Neural progenitor cell (in vitro differentiated cells): ENCODE data around the gene LMNB1.
"Not testable (repeated sequence)": the region's sequence is repeated elsewhere in the genome, so short reads cannot be mapped to it uniquely, and the experiment has no call there.

Experiments
- CTCF ChIP-seq: fragments of 200-600 bp; sonication (generic); IDR thresholded peaks from 2 replicates; pipeline ENCODE4 v1.5.1; 2017; ENCODE audit warnings: antibody characterized with exemption, mild to moderate bottlenecking
- EZH2 ChIP-seq: fragments of 200-600 bp; sonication (generic); IDR thresholded peaks from 2 replicates; pipeline ENCODE4 v1.6.1; 2017; ENCODE audit warnings: antibody characterized with exemption, mild to moderate bottlenecking, moderate library complexity

DNA sequence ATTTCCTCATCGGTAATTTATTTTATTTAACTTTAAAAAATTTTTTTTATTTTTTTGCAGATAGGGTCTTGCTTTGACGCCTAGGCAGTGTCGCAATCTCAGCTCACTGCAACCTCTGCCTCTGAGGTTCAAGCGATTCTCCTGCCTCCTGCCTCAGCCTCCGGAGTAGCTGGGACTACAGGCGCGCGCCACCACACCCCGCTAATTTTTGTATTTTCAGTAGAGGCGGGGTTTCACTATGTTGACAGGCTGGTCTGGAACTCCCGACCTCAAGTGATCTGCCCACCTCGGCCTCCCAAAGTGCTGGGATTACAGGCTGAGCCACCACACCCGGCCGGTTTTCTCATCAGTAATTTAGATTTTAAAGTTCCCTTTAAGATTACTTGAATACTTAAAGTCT, 2.3 kb upstream of the LMNB1 start:
- not testable (repeated sequence) for TF ChIP-seq EZH2, CTCF
